Smooth muscle cell (in vitro differentiated cells): ENCODE data around the gene AACS. TPM values are rescaled to one million over a fixed set of nuclear protein-coding genes. Genes with fewer than 3 reads are reported as not detected.

ENCODE experiments used
- DNase-seq: peaks from one replicate; lab custom pipeline; 2025; ENCODE audit not compliant: unreplicated experiment; lab: John Stamatoyannopoulos, UW
- H2AFZ ChIP-seq: fragments of 200-600 bp; sonication (generic); 2 replicates; pipeline ENCODE4 v1.6.0; 2016; ENCODE audit warnings: antibody characterized with exemption, low read depth, mild to moderate bottlenecking
- H3F3A ChIP-seq: fragments of 200-600 bp; sonication (generic); 2 replicates; pipeline ENCODE4 v1.6.0; 2017; ENCODE audit warnings: antibody characterized with exemption, low read depth
- H3K27ac ChIP-seq: fragments of 200-600 bp; sonication (generic); 2 replicates; pipeline ENCODE4 v1.5.1; 2016; ENCODE audit warnings: low read depth, mild to moderate bottlenecking
- H3K27me3 ChIP-seq: fragments of 200-600 bp; sonication (generic); 2 replicates; pipeline ENCODE4 v1.6.1; 2016; ENCODE audit warnings: low read depth, mild to moderate bottlenecking
- H3K36me3 ChIP-seq: fragments of 200-600 bp; sonication (generic); 2 replicates; pipeline ENCODE4 v1.5.1; 2016; ENCODE audit warnings: low read depth
- H3K4me1 ChIP-seq: fragments of 200-600 bp; sonication (generic); 2 replicates; pipeline ENCODE4 v1.5.1; 2016; ENCODE audit warnings: low read depth
- H3K4me2 ChIP-seq: fragments of 200-600 bp; sonication (generic); 2 replicates; pipeline ENCODE4 v1.6.0; 2016; ENCODE audit warnings: mild to moderate bottlenecking
- H3K4me3 ChIP-seq: fragments of 200-600 bp; sonication (generic); 2 replicates; pipeline ENCODE4 v1.5.1; 2016; ENCODE audit warnings: mild to moderate bottlenecking
- H3K79me2 ChIP-seq: fragments of 200-600 bp; sonication (generic); 2 replicates; pipeline ENCODE4 v1.6.0; 2016; ENCODE audit warnings: low read depth, mild to moderate bottlenecking
- H3K9ac ChIP-seq: fragments of 200-600 bp; sonication (generic); 2 replicates; pipeline ENCODE4 v1.6.0; 2016; ENCODE audit warnings: low read depth
- H3K9me3 ChIP-seq: fragments of 200-600 bp; sonication (generic); replicated peaks from 2 replicates; pipeline ENCODE4 v1.5.1; 2016; ENCODE audit warnings: low read depth
- H4K20me1 ChIP-seq: fragments of 200-600 bp; sonication (generic); 2 replicates; pipeline ENCODE4 v1.6.0; 2016; ENCODE audit warnings: low read depth
- WGBS: methylation state at CpG from one replicate; pipeline ENCODE4 v1.1.7; 2016; ENCODE audit warnings: low lambda C conversion rate; 5-methylcytosine and 5-hydroxymethylcytosine counted together
- polyA plus RNA-seq: library from polyadenylated mRNA; unstranded; fragments of >200 nt; fragmentation: Nextera tagmentation; extraction: Ambion mirVana; gene quantifications from 2 replicates; pipeline ENCODE4 v1.2.1, GENCODE V29; 2016
- total RNA-seq: library from RNA; depleted of rRNA; stranded (reverse); fragments of >200 nt; gene quantifications from 2 replicates; pipeline ENCODE4 v1.2.3, GENCODE V29; 2014
- TF ChIP-seq, protein P1 (sequence below): fragments of 200-600 bp; sonication (generic); IDR thresholded peaks from 2 replicates; pipeline ENCODE4 v1.5.1; 2017; ENCODE audit warnings: borderline replicate concordance, mild to moderate bottlenecking, antibody characterized with exemption; ENCODE audit not compliant: insufficient read depth, poor library complexity, severe bottlenecking

Gene AACS
- total and polyA plus RNA-seq, 2 experiments from 2014 or later: 8.0 to 15.6 TPM

GRCh38 chr12:125079084-125079483 lies 13.8 kb downstream of the AACS start:
- Histone ChIP-seq H3K9me3 (no peaks in the 10 kb centered on the region), H3K79me2 (no peaks in the 10 kb centered on the region), H3K36me3 (peaks cover 5% of the 10 kb centered on the region), H3K4me3 (no peak overlapping the region), H3K27ac (no peak overlapping the region), H3K27me3 (no peaks in the 10 kb centered on the region), H2AFZ (no peak overlapping the region), H3F3A (no peaks in the 10 kb centered on the region), H3K9ac (no peak overlapping the region), H3K4me2 (no peak overlapping the region), H4K20me1 (peaks cover 2% of the 10 kb centered on the region), H3K4me1 (no peaks in the 10 kb centered on the region)
- TF ChIP-seq, protein P1, sequence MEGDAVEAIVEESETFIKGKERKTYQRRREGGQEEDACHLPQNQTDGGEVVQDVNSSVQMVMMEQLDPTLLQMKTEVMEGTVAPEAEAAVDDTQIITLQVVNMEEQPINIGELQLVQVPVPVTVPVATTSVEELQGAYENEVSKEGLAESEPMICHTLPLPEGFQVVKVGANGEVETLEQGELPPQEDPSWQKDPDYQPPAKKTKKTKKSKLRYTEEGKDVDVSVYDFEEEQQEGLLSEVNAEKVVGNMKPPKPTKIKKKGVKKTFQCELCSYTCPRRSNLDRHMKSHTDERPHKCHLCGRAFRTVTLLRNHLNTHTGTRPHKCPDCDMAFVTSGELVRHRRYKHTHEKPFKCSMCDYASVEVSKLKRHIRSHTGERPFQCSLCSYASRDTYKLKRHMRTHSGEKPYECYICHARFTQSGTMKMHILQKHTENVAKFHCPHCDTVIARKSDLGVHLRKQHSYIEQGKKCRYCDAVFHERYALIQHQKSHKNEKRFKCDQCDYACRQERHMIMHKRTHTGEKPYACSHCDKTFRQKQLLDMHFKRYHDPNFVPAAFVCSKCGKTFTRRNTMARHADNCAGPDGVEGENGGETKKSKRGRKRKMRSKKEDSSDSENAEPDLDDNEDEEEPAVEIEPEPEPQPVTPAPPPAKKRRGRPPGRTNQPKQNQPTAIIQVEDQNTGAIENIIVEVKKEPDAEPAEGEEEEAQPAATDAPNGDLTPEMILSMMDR: no peak
- WGBS: 94% methylated on average over 10 of the region's 10 CpGs
- DNase-seq: no peak

- H3K4me3 ChIP-seq: no peak overlapping the region
Measured at GRCh38 chr12:125079648-125080645, 14.7 kb downstream of the AACS start.

DNA sequence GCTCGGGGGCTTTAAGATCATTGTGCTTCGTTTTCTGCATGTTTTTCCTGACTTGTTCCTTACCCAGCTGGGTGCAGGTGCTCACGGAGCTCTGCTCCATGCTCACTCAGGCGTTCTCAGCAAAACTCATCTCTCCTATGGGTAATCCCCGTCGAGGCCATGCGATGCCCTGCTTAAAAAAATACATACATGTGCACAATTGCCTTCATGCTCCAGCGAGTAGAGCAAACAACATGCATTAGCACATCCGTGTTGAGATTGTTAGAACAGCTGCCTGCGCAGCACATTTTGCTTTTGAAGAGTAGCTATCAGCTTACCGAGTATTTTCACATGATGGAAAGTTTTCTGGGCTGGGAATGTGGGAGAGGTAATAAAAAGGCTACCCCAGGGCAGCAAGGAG lies 16.2 kb downstream of the AACS start:
- Histone ChIP-seq H3K9me3 (no peaks in the 10 kb centered on the region), H3K36me3 (peaks cover 5% of the 10 kb centered on the region), H2AFZ (no peak overlapping the region), H3K27ac (no peak overlapping the region), H3F3A (no peaks in the 10 kb centered on the region), H3K4me1 (no peaks in the 10 kb centered on the region), H3K27me3 (no peaks in the 10 kb centered on the region), H4K20me1 (no peaks in the 10 kb centered on the region), H3K4me2 (no peak overlapping the region), H3K9ac (no peak overlapping the region), H3K79me2 (no peaks in the 10 kb centered on the region), H3K4me3 (no peak overlapping the region)
- 96% methylated on average over 11 of the region's 11 CpGs for WGBS
- TF ChIP-seq, protein P1: no peak
- DNase-seq: no peak

More at GRCh38 chr12:125079648-125080645, 14.7 kb downstream of the AACS start:
- no peaks in the 10 kb centered on the region for H4K20me1 ChIP-seq
- H3K4me1 ChIP-seq: no peaks in the 10 kb centered on the region
- no peaks in the 10 kb centered on the region for H3K79me2 ChIP-seq
- 86% methylated on average over 15 of the region's 15 CpGs for WGBS
- no peak overlapping the region for H3K9ac ChIP-seq
- peak overlapping the region; percentile 65 for H3K27ac ChIP-seq
- H3K27me3 ChIP-seq: no peaks in the 10 kb centered on the region
- TF ChIP-seq, protein P1: no peak
- H3K36me3 ChIP-seq: peaks cover 5% of the 10 kb centered on the region
- no peaks in the 10 kb centered on the region for H3K9me3 ChIP-seq
- H2AFZ ChIP-seq: no peak overlapping the region
- no peak for DNase-seq
- peak overlapping the region; percentile 12 for H3K4me2 ChIP-seq
- no peaks in the 10 kb centered on the region for H3F3A ChIP-seq
